Measurements from ENCODE around the gene MFGE8.
"Not testable (repeated sequence)": the region's sequence is repeated elsewhere in the genome, so short reads cannot be mapped to it uniquely, and the experiment has no call there.

Gene MFGE8, protein sequence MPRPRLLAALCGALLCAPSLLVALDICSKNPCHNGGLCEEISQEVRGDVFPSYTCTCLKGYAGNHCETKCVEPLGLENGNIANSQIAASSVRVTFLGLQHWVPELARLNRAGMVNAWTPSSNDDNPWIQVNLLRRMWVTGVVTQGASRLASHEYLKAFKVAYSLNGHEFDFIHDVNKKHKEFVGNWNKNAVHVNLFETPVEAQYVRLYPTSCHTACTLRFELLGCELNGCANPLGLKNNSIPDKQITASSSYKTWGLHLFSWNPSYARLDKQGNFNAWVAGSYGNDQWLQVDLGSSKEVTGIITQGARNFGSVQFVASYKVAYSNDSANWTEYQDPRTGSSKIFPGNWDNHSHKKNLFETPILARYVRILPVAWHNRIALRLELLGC

DNA sequence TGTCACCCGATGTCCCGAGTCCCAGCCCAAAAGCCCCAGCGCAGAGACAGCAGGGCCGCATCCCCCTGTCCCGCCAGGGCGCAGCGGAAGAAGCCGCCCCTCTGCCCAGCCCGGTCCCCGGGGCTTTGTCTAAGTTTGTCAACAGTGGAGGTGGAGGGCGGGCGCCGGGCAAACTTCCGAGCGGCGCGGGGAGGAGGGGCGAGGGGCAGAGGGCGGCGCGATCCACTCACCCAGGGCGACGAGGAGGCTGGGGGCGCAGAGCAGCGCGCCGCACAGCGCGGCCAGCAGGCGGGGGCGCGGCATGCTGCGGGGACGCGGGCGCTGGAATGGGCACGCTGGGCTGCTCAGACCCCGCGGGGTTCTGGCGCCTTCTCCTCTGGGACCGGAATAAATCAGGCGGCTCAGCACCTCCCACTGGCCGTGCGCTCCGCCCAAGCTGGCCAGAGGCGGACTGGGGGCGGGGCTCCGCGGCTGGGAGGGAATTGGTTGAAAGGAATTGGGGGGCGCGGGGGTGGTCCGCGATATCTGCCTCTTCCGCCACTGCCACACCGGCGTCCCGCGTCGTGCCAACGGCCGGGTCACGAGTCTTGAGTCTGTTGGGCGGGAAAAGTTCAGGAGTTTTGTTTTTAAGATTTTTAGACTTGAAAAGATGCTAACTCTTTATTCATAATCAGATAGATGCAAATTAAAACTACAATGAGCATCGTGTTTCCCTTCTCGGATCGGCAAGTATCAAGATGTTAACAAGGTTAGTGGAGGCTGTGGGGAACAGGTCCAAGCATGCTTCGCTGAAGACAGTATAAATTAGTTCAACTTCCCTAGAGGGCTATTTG lies at the start of gene MFGE8:
Gene MFGE8, minus strand, starts transcription at position 363 of the 833 bp plus-strand sequence. Its CDS starts 60 bp downstream, at position 303.
- FAIRE-seq = no peak

DNA sequence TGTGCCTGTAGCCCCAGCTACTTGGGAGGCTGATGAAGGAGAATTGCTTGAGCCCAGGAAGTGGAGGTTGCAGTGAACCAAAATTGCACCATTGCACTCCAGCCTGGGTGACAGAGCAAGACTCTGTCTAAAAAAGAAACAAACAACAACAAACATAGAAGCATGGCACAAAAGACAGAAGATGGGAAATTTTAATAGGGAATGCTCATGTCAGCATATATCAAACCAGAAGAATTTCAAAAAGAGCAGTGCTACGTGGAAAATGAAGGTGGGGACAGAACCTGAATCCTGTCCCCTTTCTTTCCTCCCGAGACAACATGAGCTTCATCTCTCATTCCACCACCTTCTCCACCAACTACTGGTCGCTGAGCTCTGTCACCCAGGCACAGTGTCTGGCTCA lies 46.3 kb upstream of the MFGE8 start:
- no peak for FAIRE-seq

DNA sequence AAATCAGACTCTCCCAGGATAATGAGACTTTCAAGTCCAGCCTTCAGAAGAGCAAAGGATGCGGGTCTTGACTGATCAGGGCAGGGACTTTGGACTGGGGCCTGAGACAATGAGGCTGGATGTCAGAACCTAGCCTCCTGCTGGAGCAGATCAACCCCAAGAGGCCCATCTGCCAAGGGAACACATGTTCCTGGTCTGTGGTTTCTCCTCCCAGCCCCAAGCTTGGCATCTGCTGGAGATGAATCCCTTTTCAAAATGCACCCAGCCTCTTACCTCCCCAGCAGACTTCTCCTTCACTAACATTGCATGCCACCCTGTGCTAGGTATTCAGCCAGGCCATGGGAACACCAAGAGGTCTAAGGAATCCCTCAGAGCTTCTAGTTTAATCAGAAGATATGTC lies 43.7 kb upstream of the MFGE8 start:
- no peak for FAIRE-seq

DNA sequence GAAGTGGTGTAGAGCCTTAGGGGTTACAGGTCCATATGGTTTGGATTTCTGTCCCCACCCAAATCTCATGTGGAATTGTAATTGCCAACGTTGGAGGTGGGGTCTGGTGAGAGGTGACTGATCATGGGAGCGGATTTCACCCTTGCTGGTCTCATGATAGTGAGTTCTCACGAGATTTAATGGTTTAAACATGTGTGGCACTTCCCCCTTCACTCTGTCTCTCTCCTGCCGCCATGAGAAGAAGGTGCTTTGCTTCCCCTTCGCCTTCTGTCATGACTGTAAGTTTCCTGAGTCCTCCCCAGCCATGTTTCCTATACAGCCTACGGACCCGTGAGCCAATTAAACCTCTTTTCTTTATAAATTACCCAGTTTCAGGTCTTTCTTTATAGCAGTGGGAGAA lies 43.1 kb upstream of the MFGE8 start:
- FAIRE-seq = no peak

DNA sequence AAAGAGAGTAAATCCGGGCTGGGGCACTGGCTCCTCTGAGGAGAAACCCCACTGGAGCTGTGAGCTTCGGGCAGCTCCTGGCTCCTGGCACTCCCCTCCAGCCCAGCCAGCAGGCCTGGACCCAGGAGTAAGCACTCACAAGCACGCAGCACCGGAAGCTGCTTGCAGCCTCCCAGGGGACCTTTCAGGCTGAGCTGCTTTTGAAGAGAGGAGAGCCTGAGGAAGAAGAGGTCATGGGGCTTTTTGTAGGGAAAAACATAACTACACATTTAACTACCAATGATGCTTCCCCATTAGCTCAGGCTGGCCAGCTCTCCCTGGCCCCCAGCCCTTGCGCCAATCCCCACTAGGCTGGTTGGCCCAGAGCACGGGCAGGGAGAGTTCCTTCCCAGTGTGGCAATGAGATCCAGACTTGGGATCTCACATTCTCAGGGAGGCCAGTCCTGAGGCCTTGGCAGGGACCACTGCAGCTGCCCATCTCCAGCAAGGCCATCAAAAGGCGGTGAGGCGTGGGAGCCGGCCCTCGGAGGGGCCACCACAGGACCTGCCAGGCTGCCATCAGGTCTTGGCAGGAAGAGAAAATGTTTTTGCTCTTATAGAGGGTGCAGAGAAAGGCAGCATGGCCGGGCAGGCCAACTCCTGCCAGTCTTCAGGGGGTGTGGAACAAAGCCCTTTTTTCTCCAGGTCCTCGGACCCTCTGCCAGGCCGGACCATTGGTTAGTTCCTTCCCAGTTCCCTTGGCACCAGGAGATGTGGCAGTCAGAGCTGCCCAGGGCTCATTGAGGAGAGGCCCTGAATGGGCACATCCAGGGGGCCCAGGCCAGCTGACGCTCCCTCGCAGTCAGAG lies 41.5 kb upstream of the MFGE8 start:
- FAIRE-seq = no peak

DNA sequence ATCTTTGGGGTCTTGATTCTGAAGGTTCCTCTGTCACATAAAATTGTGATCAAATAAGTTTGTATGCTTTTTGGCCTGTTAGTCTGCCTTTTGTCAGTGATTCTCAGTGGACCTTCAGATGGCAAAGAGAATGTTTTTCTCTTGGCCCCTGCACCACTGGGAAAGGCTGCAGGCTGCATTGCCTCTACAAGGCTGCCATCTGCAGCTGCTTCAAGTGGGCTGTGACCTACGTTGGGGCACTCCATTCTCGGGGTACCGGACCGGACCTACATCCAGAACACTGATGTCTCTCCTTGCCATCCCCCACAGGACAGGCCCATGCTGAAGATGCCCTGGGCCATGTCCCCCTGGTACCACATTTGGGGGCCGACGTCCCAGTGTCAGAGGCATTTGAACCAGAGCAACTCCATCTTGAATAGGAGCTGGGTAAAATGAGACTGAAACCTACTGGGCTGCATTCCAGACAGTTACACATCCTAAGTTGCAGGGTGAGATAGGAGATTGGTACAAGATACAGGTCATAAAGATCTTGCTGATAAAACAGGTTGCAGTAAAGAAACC lies 37.5 kb upstream of the MFGE8 start:
- no peak for FAIRE-seq

DNA sequence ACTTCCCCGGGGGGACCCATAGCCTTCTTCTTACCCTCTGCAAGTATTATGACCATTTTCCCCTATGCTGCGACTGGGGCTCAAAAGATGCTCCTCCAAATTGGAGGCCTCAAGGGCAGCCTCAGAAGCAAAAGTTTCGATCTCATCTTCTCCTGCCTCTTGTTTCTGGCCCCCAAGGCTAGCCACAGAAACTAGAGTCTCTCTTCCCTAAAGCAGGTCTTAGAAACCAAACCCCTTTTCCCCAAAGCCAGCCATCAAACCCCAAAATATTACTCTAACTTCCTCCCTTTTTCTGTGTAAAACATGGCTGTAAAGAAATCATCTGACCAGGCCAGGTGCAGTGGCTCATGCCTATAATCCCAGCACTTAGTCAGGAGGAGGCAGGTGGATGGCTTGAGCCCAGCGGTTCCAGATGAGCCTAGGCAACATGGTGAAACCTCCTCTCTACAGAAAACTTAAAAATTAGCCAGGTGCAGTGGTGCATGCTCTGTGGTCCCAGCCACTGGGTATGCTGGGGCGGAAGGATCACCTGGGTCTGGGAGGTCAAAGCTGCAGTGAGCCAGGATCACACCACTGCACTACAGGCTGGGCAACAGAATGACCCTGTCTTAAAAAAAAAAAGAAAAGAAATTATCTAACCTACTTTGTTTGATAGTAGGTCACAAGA lies 36.7 kb upstream of the MFGE8 start:
- no peak for FAIRE-seq

DNA sequence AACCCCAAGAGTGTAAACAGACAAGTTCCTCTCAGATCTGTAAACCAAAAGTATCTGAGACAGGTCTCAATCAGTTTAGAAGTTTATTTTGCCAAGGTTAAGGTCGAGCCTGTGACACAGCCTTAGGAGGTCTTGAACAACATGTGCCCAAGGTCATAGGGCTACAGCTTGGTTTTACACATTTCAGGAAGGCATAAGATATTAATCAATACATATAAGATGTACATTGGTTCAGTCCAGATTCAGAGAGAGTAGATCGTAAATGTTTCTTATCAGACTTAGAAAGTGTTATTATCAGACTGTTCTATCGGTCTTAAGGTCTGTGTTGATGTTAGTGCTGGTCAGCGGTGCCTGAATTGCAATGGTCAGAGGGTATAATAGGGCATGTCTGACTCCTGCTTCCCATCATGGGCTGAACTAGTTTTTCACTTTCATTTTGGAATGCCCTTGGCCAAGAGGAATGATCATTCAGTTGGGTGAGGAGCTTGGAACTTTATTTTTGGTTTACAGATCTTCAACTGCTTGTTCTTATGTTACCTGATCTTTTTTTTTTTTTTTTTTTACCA lies 27.0 kb upstream of the MFGE8 start:
- no peak for FAIRE-seq

DNA sequence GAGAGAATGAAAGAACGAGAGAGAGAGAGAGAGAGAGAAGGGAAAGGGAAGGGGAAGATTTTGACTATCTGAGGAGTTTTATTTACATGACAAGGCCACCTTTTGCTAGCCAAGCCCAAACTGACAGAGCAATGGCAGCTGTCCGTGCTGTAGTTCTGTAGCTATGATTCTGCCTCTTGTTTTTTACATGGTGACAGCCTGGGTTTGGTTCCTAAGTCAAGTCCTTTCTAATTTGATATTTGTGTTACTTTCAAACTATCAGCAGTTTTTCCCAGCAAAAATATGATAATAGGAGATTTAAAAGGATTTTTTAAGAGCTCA lies 26.3 kb upstream of the MFGE8 start:
- no peak for FAIRE-seq

DNA sequence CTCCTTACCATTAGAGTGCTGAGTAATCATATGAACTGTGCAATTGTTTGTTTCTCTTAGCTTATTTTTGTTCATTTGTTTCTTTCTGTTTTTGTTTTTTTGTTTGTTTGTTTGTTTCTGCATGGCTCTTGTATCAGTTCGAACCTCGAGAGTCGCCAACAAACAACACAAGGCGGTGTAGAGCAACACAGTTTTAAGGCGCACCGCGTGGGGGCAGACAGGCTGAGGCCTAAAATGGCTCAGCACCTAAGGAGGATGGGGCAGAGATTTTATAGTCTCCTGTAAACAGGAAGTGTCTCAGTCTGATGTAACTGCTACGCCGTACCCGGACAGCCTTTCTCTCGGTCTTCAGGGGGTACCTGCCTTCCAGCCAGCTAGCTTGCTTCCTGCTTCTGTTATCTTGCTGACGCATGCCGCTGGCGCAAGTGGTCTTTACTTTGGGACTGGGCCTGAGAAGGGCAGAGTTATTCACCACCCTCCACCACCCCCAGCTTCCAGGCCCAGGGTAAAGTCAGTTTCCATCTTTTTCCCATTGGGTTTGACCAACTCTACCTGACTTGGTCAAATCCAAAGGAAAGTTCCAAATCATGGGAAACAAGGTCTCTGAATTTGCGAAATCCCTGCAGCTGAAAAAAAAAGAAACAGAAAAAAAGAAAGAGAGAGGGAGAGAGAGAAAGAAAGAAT lies 25.8 kb upstream of the MFGE8 start:
- no peak for FAIRE-seq

DNA sequence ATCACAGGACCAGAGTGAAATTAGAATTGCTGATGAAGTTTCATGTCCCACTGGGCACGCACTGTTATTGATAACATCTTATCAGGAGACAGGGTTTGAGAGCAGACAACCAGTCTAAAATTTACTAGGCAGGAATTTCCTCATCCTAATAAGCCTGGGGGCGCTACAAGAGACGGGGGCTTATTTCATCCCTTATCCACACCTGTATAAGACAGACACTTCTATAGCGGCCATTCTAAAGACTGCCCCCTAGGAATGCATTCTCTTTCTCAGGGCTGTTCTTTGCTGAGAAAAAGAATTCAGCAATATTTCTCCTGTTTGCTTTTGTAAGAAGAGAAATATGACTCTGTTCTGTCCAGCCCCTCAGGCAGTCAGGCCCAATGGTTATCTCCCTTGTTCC lies 21.3 kb upstream of the MFGE8 start:
- FAIRE-seq = not testable (repeated sequence)

DNA sequence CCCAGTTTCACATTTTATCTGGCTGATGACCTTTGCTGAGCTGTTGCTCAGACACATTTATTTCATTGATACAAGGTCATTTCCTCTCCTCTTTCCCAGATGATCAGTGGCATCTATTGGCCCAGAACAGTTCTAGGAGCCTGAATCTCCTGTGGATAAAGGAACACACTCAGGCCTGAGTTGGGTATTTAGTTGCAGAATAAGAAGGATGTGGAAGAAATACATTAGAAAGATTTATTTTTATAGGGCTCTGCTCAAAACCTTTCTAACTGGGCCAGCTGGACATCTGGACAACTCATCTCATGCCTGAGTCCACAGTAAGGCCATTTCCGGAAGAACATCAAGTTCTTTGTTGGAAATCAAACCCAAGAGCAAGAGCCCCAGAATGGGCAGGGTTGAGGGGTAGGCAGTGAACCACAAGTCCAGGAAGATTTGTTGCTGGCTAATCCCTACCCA lies 19.7 kb upstream of the MFGE8 start:
- no peak for FAIRE-seq

DNA sequence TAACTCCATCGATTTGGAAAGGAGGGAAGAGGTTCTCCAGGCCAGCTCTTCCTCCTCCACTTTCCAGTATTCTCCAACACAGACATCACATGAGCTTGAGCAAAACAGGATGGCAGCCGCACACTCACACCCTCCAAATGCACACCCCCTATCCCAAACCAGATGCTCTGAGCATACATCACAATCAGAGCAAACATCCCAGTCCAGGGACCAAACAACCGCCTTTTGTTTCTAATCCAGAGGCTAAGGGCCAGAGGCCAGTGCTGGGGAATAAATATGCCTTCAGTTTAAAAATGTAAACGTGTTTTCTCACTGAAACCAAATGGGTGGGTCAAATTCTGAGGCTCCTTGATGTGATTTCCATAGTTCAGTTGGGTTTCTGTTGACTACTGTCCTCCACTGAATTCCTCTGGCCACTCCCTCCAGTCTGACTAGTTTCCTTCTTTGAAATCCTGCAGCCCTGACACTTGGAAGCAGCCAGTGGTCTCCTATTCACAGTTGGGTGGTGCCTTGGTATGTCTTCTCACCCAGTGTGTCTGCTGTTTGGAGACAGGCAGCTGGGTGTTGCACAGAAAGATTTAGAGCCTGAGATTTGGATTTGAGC lies 19.2 kb upstream of the MFGE8 start:
- no peak for FAIRE-seq

DNA sequence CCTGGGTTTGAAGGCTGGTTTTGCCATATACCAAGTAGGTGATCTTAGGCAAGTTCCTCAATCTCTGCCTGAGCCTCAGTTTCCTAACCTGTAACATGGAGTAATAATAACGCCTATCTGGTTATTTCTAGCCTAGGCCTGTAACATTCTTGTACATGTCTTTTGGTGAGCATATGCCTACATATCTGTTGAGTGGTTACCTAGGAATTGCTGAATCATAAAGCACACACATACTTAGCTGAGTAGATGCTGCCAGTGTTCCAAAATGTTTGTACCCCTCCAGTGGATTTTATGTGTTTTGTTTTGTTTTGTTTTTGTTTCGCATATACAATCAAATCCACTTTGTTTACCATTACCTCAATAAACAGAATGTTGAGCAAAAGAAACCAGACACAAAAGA lies 17.4 kb upstream of the MFGE8 start:
- no peak for FAIRE-seq

DNA sequence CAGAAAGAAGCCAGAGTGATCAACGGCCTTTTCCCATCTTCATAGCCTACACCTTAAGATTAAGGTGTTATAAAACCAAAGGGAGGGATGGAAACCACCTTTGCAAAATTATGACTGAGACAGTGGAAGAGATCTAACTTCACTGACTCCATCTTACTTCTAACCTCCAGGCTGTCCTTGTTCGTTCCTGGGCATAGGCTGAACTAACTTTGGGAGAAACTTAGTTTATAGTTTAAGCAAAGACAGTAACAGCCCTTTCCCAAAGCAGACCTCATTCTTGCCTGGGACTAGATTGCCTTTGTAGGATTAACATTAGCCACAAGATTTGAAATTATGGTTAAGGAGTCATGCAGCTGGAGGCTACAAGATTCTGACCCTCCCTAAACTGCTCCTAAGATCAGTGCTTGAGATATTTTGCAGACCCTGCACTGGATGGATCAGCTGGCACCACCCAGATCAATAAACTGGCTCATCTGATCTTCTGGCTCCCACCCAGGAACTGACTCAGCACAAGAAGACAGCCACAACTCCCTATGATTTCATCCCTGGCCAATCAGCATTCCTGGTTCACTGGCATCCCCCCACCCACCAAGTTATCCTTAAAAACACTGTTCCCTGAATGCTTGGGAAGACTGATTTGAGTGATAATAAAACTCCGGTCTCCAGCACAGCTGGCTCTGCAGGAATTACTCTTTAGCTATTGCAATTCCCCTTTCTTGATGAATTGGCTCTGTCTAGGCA lies 16.3 kb upstream of the MFGE8 start:
- FAIRE-seq = not testable (repeated sequence)

DNA sequence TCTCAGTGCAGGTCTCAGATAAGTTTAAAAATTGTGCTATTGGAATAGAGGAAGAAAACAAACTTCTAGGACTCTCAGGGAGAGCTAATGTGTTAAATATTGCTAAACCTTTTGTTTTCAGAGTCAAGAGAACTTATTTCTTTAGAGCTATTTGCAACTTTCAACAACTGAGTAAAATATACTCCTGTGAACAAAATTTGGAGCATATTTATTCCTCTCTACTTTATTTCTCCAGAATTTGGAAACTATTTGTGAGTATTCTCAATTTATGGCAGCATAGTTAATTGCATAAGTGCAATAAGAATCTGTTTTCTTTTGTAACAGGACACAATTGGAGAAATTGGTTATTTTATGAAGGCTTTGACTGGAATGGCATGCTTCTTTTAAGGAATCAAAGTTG lies 15.0 kb upstream of the MFGE8 start:
- not testable (repeated sequence) for FAIRE-seq

DNA sequence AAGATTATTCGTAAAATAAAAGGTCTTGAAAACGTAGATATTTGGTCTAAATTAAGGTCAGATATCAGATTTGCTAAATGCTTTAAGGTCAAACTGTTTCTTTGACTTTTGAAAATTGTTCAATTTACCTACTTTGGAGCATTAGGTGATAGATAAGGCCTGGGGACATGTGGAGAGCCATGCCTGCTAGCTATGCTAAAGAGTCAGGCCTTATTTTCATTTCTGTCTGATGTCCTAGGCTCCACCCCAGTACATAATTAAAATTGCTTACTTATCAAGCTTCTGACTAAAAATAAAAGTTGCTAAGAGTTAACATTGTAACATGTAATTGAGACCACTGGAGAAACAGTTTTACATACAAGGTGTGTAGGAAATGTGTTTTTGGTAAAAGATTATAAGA lies 12.5 kb upstream of the MFGE8 start:
- not testable (repeated sequence) for FAIRE-seq

DNA sequence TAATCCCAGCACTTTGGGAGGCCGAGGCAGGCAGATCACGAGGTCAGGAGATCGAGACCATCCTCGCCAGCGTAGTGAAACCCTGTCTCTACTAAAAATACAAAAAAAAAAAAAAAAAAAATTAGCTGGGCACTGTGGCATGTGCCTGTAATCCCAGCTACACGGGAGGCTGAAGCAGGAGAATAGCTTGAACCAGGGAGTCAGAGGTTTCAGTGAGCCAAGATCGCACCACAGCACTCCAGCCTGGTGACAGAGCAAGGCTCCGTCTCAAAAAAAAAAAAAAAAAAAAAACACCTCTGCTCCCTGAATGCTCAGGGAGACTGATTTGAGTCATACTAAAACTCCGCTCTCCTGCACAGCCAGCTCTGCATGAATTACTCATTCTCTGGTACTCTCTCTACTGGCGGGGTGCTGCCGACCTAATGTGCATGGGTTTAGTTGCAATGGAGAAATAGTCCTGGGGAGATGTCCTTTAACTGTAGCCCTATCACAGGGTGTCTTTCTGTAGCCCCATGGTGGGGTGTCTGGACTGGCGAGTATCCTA lies 7.8 kb upstream of the MFGE8 start:
- FAIRE-seq = not testable (repeated sequence)

DNA sequence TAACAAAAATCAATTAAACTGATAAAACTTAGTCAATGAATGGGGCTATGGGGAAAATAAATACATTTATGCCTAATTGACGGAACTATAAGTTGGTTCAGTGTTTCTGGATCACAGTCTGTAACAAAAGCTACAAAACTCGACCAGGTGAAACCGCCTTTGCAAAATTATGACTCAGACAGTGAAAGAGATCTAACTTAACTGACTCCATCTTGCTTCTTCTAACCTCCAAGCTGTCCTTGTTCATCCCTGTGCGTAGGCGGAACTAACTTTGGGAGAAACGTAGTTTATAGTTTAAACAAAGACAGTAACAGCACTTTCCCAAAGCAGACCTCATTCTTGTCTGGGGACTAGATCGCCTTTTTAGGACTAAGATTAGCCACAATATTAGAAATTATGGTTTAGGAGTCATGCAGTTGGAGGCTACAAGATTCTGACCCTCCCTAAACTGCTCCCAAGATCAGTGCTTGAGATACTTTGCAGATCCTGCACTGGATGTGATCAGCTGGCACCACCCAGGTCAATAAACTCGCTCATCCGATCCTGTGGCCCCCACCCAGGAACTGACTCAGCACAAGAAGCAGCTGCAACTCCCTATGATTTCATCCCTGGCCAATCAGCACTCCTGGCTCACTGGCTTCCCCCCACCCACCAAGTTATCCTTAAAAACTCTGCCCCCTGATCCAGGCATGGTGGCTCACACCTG lies 7.2 kb upstream of the MFGE8 start:
- FAIRE-seq = no peak
